ENCODE measurements around the gene SPTBN1.

The SPTBN1 gene

GRCh38 chr2:54475285-54475684 is 19.2 kb downstream of the SPTBN1 start:
- Histone ChIP-seq H3K36me3 (ENCODE audit: control insufficient read depth in 1 of 2, insufficient read depth in 2 of 2, low read length in 2 of 2) (no peaks in the 10 kb centered on the region), H4K12ac (ENCODE audit: low read depth, low read length) (no peak overlapping the region), H4K8ac (ENCODE audit: low read depth, low read length) (no peak overlapping the region), H3K18ac (ENCODE audit: low read length) (no peak overlapping the region), H2AK5ac (ENCODE audit: low read length) (no peak overlapping the region), H2BK12ac (ENCODE audit: low read length) (no peak overlapping the region), H4K91ac (ENCODE audit: low read depth, low read length) (no peak overlapping the region), H2AFZ (ENCODE audit: insufficient read depth, low read length, poor library complexity) (no peak overlapping the region), H2BK120ac (ENCODE audit: insufficient read depth, low read length, poor library complexity) (no peak overlapping the region), H3K79me1 (ENCODE audit: low read length) (peaks cover 10% of the 10 kb centered on the region), H3K4me2 (ENCODE audit: low read length) (no peak overlapping the region), H3K27me3 (ENCODE audit: insufficient read depth, low read length) (no peaks in the 10 kb centered on the region), H3K14ac (ENCODE audit: low read length) (no peak overlapping the region), H3K9me3 (ENCODE audit: insufficient read depth, low read depth, low read length) (no peaks in the 10 kb centered on the region), H3K9ac (ENCODE audit: low read length) (no peak overlapping the region), H2BK5ac (ENCODE audit: low read depth, low read length, poor library complexity) (no peak overlapping the region), H3K79me2 (ENCODE audit: control insufficient read depth, insufficient read depth, low read length, poor library complexity) (peaks cover 4% of the 10 kb centered on the region), H3K4me3 (ENCODE audit: low read depth, low read length) (no peak overlapping the region), H3K4ac (ENCODE audit: low read depth, low read length) (no peak overlapping the region), H3K23ac (ENCODE audit: low read length) (no peak overlapping the region), H3K27ac (ENCODE audit: low read depth, low read length) (no peak overlapping the region), H3K4me1 (ENCODE audit: control insufficient read depth in 1 of 2, insufficient read depth in 2 of 2, low read length in 2 of 2) (peaks cover 11 to 15% of the 10 kb centered on the region in 2 experiments)
- no CpG with 5 or more reads among the region's 3 CpGs for WGBS (ENCODE audit: extremely low coverage, insufficient coverage, insufficient read length)
- DNase-seq = no peak

- no peak overlapping the region for H2BK5ac ChIP-seq (ENCODE audit: low read depth, low read length, poor library complexity)
- H3K79me2 ChIP-seq (ENCODE audit: control insufficient read depth, insufficient read depth, low read length, poor library complexity) = peaks cover 4% of the 10 kb centered on the region
- no CpG with 5 or more reads among the region's 5 CpGs for WGBS (ENCODE audit: extremely low coverage, insufficient coverage, insufficient read length)
- H4K8ac ChIP-seq (ENCODE audit: low read depth, low read length) = no peak overlapping the region
- peaks cover 12 to 13% of the 10 kb centered on the region in 2 experiments for H3K4me1 ChIP-seq (ENCODE audit: control insufficient read depth in 1 of 2, insufficient read depth in 2 of 2, low read length in 2 of 2)
- H3K36me3 ChIP-seq (ENCODE audit: control insufficient read depth in 1 of 2, insufficient read depth in 2 of 2, low read length in 2 of 2) = no peaks in the 10 kb centered on the region
- H4K91ac ChIP-seq (ENCODE audit: low read depth, low read length) = no peak overlapping the region
- H3K9me3 ChIP-seq (ENCODE audit: insufficient read depth, low read depth, low read length) = no peaks in the 10 kb centered on the region
- H2AFZ ChIP-seq (ENCODE audit: insufficient read depth, low read length, poor library complexity) = no peak overlapping the region
- no peak overlapping the region for H3K4me2 ChIP-seq (ENCODE audit: low read length)
- no peak overlapping the region for H3K4ac ChIP-seq (ENCODE audit: low read depth, low read length)
- DNase-seq = no peak
- no peak overlapping the region for H3K14ac ChIP-seq (ENCODE audit: low read length)
- H4K12ac ChIP-seq (ENCODE audit: low read depth, low read length) = no peak overlapping the region
- peaks cover 7% of the 10 kb centered on the region for H3K79me1 ChIP-seq (ENCODE audit: low read length)
- H3K27me3 ChIP-seq (ENCODE audit: insufficient read depth, low read length) = no peaks in the 10 kb centered on the region
- no peak overlapping the region for H2BK120ac ChIP-seq (ENCODE audit: insufficient read depth, low read length, poor library complexity)
- no peak overlapping the region for H2BK12ac ChIP-seq (ENCODE audit: low read length)
- H3K4me3 ChIP-seq (ENCODE audit: low read depth, low read length) = no peak overlapping the region
- no peak overlapping the region for H3K18ac ChIP-seq (ENCODE audit: low read length)
- no peak overlapping the region for H3K9ac ChIP-seq (ENCODE audit: low read length)
- no peak overlapping the region for H3K23ac ChIP-seq (ENCODE audit: low read length)
- no peak overlapping the region for H3K27ac ChIP-seq (ENCODE audit: low read depth, low read length)
- no peak overlapping the region for H2AK5ac ChIP-seq (ENCODE audit: low read length)
These were observed 19.8 kb downstream of the SPTBN1 start for GRCh38 chr2:54475919-54476318.

- Histone ChIP-seq H3K36me3 (ENCODE audit: control insufficient read depth in 1 of 2, insufficient read depth in 2 of 2, low read length in 2 of 2) (no peaks in the 10 kb centered on the region), H4K8ac (ENCODE audit: low read depth, low read length) (no peak overlapping the region), H2AFZ (ENCODE audit: insufficient read depth, low read length, poor library complexity) (no peak overlapping the region), H2AK5ac (ENCODE audit: low read length) (no peak overlapping the region), H3K4ac (ENCODE audit: low read depth, low read length) (no peak overlapping the region), H3K23ac (ENCODE audit: low read length) (no peak overlapping the region), H3K27me3 (ENCODE audit: insufficient read depth, low read length) (no peaks in the 10 kb centered on the region), H2BK12ac (ENCODE audit: low read length) (no peak overlapping the region), H3K4me3 (ENCODE audit: low read depth, low read length) (no peak overlapping the region), H3K9me3 (ENCODE audit: insufficient read depth, low read depth, low read length) (no peaks in the 10 kb centered on the region), H3K18ac (ENCODE audit: low read length) (no peak overlapping the region), H3K9ac (ENCODE audit: low read length) (no peak overlapping the region), H4K12ac (ENCODE audit: low read depth, low read length) (no peak overlapping the region), H4K91ac (ENCODE audit: low read depth, low read length) (no peak overlapping the region), H3K4me2 (ENCODE audit: low read length) (no peak overlapping the region), H3K14ac (ENCODE audit: low read length) (no peak overlapping the region), H3K4me1 (ENCODE audit: control insufficient read depth in 1 of 2, insufficient read depth in 2 of 2, low read length in 2 of 2) (peaks cover 7 to 10% of the 10 kb centered on the region in 2 experiments), H2BK5ac (ENCODE audit: low read depth, low read length, poor library complexity) (no peak overlapping the region), H2BK120ac (ENCODE audit: insufficient read depth, low read length, poor library complexity) (no peak overlapping the region), H3K79me2 (ENCODE audit: control insufficient read depth, insufficient read depth, low read length, poor library complexity) (peaks cover 2% of the 10 kb centered on the region), H3K27ac (ENCODE audit: low read depth, low read length) (no peak overlapping the region), H3K79me1 (ENCODE audit: low read length) (peaks cover 1% of the 10 kb centered on the region)
- DNase-seq = no peak
- no CpG with 5 or more reads among the region's 2 CpGs for WGBS (ENCODE audit: extremely low coverage, insufficient coverage, insufficient read length)
These were observed 20.7 kb downstream of the SPTBN1 start for GRCh38 chr2:54476852-54477251.

GRCh38 chr2:54477896-54478295 is 21.8 kb downstream of the SPTBN1 start:
- H2BK120ac ChIP-seq (ENCODE audit: insufficient read depth, low read length, poor library complexity) = no peak overlapping the region
- no peak overlapping the region for H3K9ac ChIP-seq (ENCODE audit: low read length)
- H3K4me3 ChIP-seq (ENCODE audit: low read depth, low read length) = no peak overlapping the region
- no peak overlapping the region for H2AFZ ChIP-seq (ENCODE audit: insufficient read depth, low read length, poor library complexity)
- H3K18ac ChIP-seq (ENCODE audit: low read length) = peak overlapping the region; percentile 69
- H2BK5ac ChIP-seq (ENCODE audit: low read depth, low read length, poor library complexity) = no peak overlapping the region
- H4K12ac ChIP-seq (ENCODE audit: low read depth, low read length) = no peak overlapping the region
- H3K27ac ChIP-seq (ENCODE audit: low read depth, low read length) = no peak overlapping the region
- H3K4me1 ChIP-seq (ENCODE audit: control insufficient read depth in 1 of 2, insufficient read depth in 2 of 2, low read length in 2 of 2) = peaks cover 15 to 20% of the 10 kb centered on the region in 2 experiments
- H2AK5ac ChIP-seq (ENCODE audit: low read length) = no peak overlapping the region
- peaks cover 2% of the 10 kb centered on the region for H3K79me2 ChIP-seq (ENCODE audit: control insufficient read depth, insufficient read depth, low read length, poor library complexity)
- peak in 1 of 2 donors; percentile 58 for DNase-seq
- no peak overlapping the region for H4K91ac ChIP-seq (ENCODE audit: low read depth, low read length)
- H3K4me2 ChIP-seq (ENCODE audit: low read length) = no peak overlapping the region
- H3K23ac ChIP-seq (ENCODE audit: low read length) = no peak overlapping the region
- H3K4ac ChIP-seq (ENCODE audit: low read depth, low read length) = no peak overlapping the region
- peaks cover 7% of the 10 kb centered on the region for H3K79me1 ChIP-seq (ENCODE audit: low read length)
- no peaks in the 10 kb centered on the region for H3K36me3 ChIP-seq (ENCODE audit: control insufficient read depth in 1 of 2, insufficient read depth in 2 of 2, low read length in 2 of 2)
- no peak overlapping the region for H3K14ac ChIP-seq (ENCODE audit: low read length)
- no peaks in the 10 kb centered on the region for H3K27me3 ChIP-seq (ENCODE audit: insufficient read depth, low read length)
- no peak overlapping the region for H2BK12ac ChIP-seq (ENCODE audit: low read length)
- no CpG with 5 or more reads among the region's 4 CpGs for WGBS (ENCODE audit: extremely low coverage, insufficient coverage, insufficient read length)
- H4K8ac ChIP-seq (ENCODE audit: low read depth, low read length) = no peak overlapping the region
- H3K9me3 ChIP-seq (ENCODE audit: insufficient read depth, low read depth, low read length) = no peaks in the 10 kb centered on the region
